WTC11 (cell line): ENCODE data around the gene SH2B3. TPM values are rescaled to one million over a fixed set of nuclear protein-coding genes. Genes with fewer than 3 reads are reported as not detected.
A peak's percentile ranks its signal among the peaks of the same experiment; 100 is the strongest.

Experiments used
- ATAC-seq: fragments of 200-7000 bp; cut with Tn5 transposase; 2 replicates; pipeline ENCODE4 v1.10.0; 2021; ENCODE audit warnings: mild to moderate bottlenecking, moderate library complexity
- CTCF ChIA-PET: fragments of 300-600 bp; sonication (Branson Sonifier 250); formaldehyde crosslinking; loops from one replicate; lab custom pipeline; 2021; ENCODE audit warnings: antibody characterized with exemption; lab: Charles Lee
- POLR2A ChIA-PET: fragments of 350-600 bp; sonication (Branson Sonifier 250); formaldehyde crosslinking; loops from one replicate; lab custom pipeline; 2021; ENCODE audit warnings: antibody characterized with exemption; lab: Charles Lee
- DNase-seq: peaks from one replicate; pipeline ENCODE4 v3.0.0; 2021; ENCODE audit warnings: low spot score
- H3K27ac Mint-ChIP-seq: 2 replicates; pipeline ENCODE4 v1.8.0; 2021; ENCODE audit warnings: mixed read lengths
- H3K27me3 Mint-ChIP-seq: 2 replicates; pipeline ENCODE4 v1.8.0; 2021; ENCODE audit warnings: low read depth, mild to moderate bottlenecking, moderate library complexity, mixed read lengths
- H3K36me3 Mint-ChIP-seq: 2 replicates; pipeline ENCODE4 v1.8.0; 2021; ENCODE audit warnings: mixed read lengths
- H3K4me1 Mint-ChIP-seq: 2 replicates; pipeline ENCODE4 v1.8.0; 2022; ENCODE audit warnings: mixed read lengths
- H3K4me3 Mint-ChIP-seq: 2 replicates; pipeline ENCODE4 v1.8.0; 2021; ENCODE audit warnings: mild to moderate bottlenecking, moderate library complexity, mixed read lengths
- H3K9me3 Mint-ChIP-seq: 2 replicates; pipeline ENCODE4 v1.8.0; 2021; ENCODE audit warnings: mixed read lengths
- ATF3 ChIP-seq: sonication (generic); formaldehyde crosslinking; conservative IDR thresholded peaks from 2 replicates; pipeline ENCODE4 v1.8.1; 2022; ENCODE audit warnings: mild to moderate bottlenecking, missing genetic modification reagents
- CBFB ChIP-seq: sonication (generic); formaldehyde crosslinking; IDR thresholded peaks from 2 replicates; pipeline ENCODE4 v1.8.1; 2022; ENCODE audit warnings: mild to moderate bottlenecking, low read depth, missing genetic modification reagents
- CREB1 ChIP-seq: sonication (generic); formaldehyde crosslinking; IDR thresholded peaks from 2 replicates; pipeline ENCODE4 v1.8.0; 2023; ENCODE audit warnings: mild to moderate bottlenecking, missing genetic modification reagents
- E2F4 ChIP-seq: sonication (generic); formaldehyde crosslinking; IDR thresholded peaks from 2 replicates; pipeline ENCODE4 v1.8.1; 2022; ENCODE audit warnings: low read depth, mild to moderate bottlenecking, moderate library complexity, missing genetic modification reagents, borderline replicate concordance
- ESRRA ChIP-seq: sonication (generic); formaldehyde crosslinking; IDR thresholded peaks from 2 replicates; pipeline ENCODE4 v1.8.1; 2022; ENCODE audit warnings: mild to moderate bottlenecking, missing genetic modification reagents, borderline replicate concordance
- HMGA2 ChIP-seq: fragments of 250-450 bp; sonication (Bioruptor Pico); IDR thresholded peaks from 2 replicates; pipeline ENCODE4 v1.4.0; 2021; ENCODE audit warnings: mild to moderate bottlenecking, moderate library complexity
- KAT7 ChIP-seq: sonication (generic); formaldehyde crosslinking; IDR thresholded peaks from 2 replicates; pipeline ENCODE4 v1.8.1; 2023; ENCODE audit warnings: missing genetic modification reagents, mild to moderate bottlenecking, borderline replicate concordance
- PRDM15 ChIP-seq: sonication (generic); formaldehyde crosslinking; IDR thresholded peaks from 2 replicates; pipeline ENCODE4 v1.8.0; 2022; ENCODE audit warnings: missing genetic modification reagents
- RELA ChIP-seq: sonication (generic); formaldehyde crosslinking; IDR thresholded peaks from 2 replicates; pipeline ENCODE4 v1.8.1; 2022; ENCODE audit warnings: missing genetic modification reagents, mild to moderate bottlenecking, borderline replicate concordance
- SMAD3 ChIP-seq: sonication (generic); formaldehyde crosslinking; IDR thresholded peaks from 2 replicates; pipeline ENCODE4 v1.8.0; 2022; ENCODE audit warnings: missing genetic modification reagents, mild to moderate bottlenecking, borderline replicate concordance
- TP53 ChIP-seq: sonication (generic); formaldehyde crosslinking; IDR thresholded peaks from 2 replicates; pipeline ENCODE4 v1.8.1; 2023; ENCODE audit warnings: mild to moderate bottlenecking, missing genetic modification reagents
- ZNF281 ChIP-seq: sonication (generic); formaldehyde crosslinking; IDR thresholded peaks from 2 replicates; pipeline ENCODE4 v1.8.0; 2023; ENCODE audit warnings: mild to moderate bottlenecking, missing genetic modification reagents
- ZNF671 ChIP-seq: fragments of 250-450 bp; sonication (Bioruptor Pico); IDR thresholded peaks from 2 replicates; pipeline ENCODE4 v1.8.0; 2021; ENCODE audit warnings: mild to moderate bottlenecking
- ZSCAN18 ChIP-seq: fragments of 250-450 bp; sonication (Bioruptor Pico); IDR thresholded peaks from 2 replicates; pipeline ENCODE4 v2.1.2; 2022; ENCODE audit warnings: mild to moderate bottlenecking, moderate library complexity
- total RNA-seq: library from RNA; stranded (reverse); gene quantifications from 3 replicates; pipeline ENCODE4 v1.2.3, GENCODE V29; 2021
- TF ChIP-seq, protein P1 (sequence below): sonication (generic); formaldehyde crosslinking; IDR thresholded peaks from 2 replicates; pipeline ENCODE4 v1.8.1; 2023; ENCODE audit warnings: mild to moderate bottlenecking, missing genetic modification reagents
- TF ChIP-seq, protein P2 (sequence below): sonication (generic); formaldehyde crosslinking; IDR thresholded peaks from 2 replicates; pipeline ENCODE4 v1.8.0; 2022; ENCODE audit warnings: mild to moderate bottlenecking, missing genetic modification reagents
- TF ChIP-seq, protein P3 (sequence below): fragments of 250-450 bp; sonication (Bioruptor Pico); IDR thresholded peaks from 2 replicates; pipeline ENCODE4 v1.9.0; 2021; ENCODE audit warnings: mild to moderate bottlenecking, borderline replicate concordance

Gene SH2B3
- total RNA-seq, 1 experiment from 2014 or later, result 31.8 TPM

- H3K4me3 Mint-ChIP-seq, result no peak overlapping the region
- ChIA-PET POLR2A (interaction anchor here (1.4 kb wide), 2 partner anchors 19 to 48 kb away, joined by 3 to 6 read pairs; no protein-coding TSS in a partner anchor), CTCF (interaction anchor here (0.9 to 6.0 kb wide), 11 partner anchors 10 to 82 kb away, joined by 3 to 116 read pairs (median 23); partner anchors contain the start of gene PHETA1)
- H3K9me3 Mint-ChIP-seq, result no peaks in the 10 kb centered on the region
- DNase-seq (no peak), ATAC-seq (no peak)
- H3K27me3 Mint-ChIP-seq, result no peaks in the 10 kb centered on the region
- TF ChIP-seq ZSCAN18 (CRISPR knock-in tag) (no peak), ESRRA (CRISPR knock-in tag) (no peak), CREB1 (no peak), ZNF671 (CRISPR knock-in tag) (no peak)
- H3K36me3 Mint-ChIP-seq, result peaks cover 65% of the 10 kb centered on the region
- H3K27ac Mint-ChIP-seq, result peak overlapping the region; percentile 92
- H3K4me1 Mint-ChIP-seq, result peaks cover 11% of the 10 kb centered on the region
These were observed 45.0 kb downstream of the SH2B3 start for GRCh38 chr12:111450676-111451075.

DNA sequence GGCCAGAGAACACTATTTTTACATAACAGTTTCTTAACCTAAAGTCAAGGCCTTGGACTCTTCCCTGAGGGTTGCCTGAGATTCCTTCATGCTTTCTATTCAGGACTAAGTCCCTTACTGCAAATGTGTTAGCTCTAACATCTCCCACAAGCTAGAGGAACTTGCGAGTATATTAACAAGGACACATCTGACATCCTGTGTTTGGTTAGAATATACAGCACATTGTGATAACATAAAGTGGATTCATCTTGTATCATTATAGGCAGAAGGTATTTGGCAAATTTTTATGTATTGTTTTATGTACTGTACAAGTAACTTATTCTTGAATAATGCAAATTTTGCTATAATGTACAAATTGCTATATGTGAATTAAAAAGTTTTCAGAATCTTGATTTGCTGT lies 45.5 kb downstream of the SH2B3 start:
- Mint-ChIP-seq H3K27me3 (no peaks in the 10 kb centered on the region), H3K9me3 (no peaks in the 10 kb centered on the region), H3K4me1 (peaks cover 5% of the 10 kb centered on the region), H3K27ac (peak overlapping the region; percentile 92; the same call in 1 of the 2 replicates), H3K4me3 (no peak overlapping the region), H3K36me3 (peaks cover 67% of the 10 kb centered on the region)
- POLR2A ChIA-PET, result interaction anchor here (0.6 to 1.4 kb wide), 2 partner anchors 44 to 48 kb away, joined by 3 read pairs; no protein-coding TSS in a partner anchor
- ATAC-seq, result no peak
- DNase-seq, result no peak
- CTCF ChIA-PET, result interaction anchor here (0.5 to 6.0 kb wide), 36 partner anchors 8 to 361 kb away, joined by 3 to 116 read pairs (median 5); partner anchors contain the start of genes ACAD10, BRAP and PHETA1
- TF ChIP-seq HMGA2 (CRISPR knock-in tag) (no peak), KAT7 (CRISPR knock-in tag) (no peak), RELA (CRISPR knock-in tag) (no peak), SMAD3 (CRISPR knock-in tag) (no peak), E2F4 (CRISPR knock-in tag) (no peak), CBFB (CRISPR knock-in tag) (no peak), ATF3 (CRISPR knock-in tag) (no peak), PRDM15 (no peak), ZNF281 (CRISPR knock-in tag) (no peak), TP53 (CRISPR knock-in tag) (no peak)
- TF ChIP-seq, protein P1, sequence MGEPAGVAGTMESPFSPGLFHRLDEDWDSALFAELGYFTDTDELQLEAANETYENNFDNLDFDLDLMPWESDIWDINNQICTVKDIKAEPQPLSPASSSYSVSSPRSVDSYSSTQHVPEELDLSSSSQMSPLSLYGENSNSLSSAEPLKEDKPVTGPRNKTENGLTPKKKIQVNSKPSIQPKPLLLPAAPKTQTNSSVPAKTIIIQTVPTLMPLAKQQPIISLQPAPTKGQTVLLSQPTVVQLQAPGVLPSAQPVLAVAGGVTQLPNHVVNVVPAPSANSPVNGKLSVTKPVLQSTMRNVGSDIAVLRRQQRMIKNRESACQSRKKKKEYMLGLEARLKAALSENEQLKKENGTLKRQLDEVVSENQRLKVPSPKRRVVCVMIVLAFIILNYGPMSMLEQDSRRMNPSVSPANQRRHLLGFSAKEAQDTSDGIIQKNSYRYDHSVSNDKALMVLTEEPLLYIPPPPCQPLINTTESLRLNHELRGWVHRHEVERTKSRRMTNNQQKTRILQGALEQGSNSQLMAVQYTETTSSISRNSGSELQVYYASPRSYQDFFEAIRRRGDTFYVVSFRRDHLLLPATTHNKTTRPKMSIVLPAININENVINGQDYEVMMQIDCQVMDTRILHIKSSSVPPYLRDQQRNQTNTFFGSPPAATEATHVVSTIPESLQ (CRISPR knock-in tag), result no peak
- TF ChIP-seq, protein P2, sequence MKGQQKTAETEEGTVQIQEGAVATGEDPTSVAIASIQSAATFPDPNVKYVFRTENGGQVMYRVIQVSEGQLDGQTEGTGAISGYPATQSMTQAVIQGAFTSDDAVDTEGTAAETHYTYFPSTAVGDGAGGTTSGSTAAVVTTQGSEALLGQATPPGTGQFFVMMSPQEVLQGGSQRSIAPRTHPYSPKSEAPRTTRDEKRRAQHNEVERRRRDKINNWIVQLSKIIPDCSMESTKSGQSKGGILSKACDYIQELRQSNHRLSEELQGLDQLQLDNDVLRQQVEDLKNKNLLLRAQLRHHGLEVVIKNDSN, result no peak
- TF ChIP-seq, protein P3, sequence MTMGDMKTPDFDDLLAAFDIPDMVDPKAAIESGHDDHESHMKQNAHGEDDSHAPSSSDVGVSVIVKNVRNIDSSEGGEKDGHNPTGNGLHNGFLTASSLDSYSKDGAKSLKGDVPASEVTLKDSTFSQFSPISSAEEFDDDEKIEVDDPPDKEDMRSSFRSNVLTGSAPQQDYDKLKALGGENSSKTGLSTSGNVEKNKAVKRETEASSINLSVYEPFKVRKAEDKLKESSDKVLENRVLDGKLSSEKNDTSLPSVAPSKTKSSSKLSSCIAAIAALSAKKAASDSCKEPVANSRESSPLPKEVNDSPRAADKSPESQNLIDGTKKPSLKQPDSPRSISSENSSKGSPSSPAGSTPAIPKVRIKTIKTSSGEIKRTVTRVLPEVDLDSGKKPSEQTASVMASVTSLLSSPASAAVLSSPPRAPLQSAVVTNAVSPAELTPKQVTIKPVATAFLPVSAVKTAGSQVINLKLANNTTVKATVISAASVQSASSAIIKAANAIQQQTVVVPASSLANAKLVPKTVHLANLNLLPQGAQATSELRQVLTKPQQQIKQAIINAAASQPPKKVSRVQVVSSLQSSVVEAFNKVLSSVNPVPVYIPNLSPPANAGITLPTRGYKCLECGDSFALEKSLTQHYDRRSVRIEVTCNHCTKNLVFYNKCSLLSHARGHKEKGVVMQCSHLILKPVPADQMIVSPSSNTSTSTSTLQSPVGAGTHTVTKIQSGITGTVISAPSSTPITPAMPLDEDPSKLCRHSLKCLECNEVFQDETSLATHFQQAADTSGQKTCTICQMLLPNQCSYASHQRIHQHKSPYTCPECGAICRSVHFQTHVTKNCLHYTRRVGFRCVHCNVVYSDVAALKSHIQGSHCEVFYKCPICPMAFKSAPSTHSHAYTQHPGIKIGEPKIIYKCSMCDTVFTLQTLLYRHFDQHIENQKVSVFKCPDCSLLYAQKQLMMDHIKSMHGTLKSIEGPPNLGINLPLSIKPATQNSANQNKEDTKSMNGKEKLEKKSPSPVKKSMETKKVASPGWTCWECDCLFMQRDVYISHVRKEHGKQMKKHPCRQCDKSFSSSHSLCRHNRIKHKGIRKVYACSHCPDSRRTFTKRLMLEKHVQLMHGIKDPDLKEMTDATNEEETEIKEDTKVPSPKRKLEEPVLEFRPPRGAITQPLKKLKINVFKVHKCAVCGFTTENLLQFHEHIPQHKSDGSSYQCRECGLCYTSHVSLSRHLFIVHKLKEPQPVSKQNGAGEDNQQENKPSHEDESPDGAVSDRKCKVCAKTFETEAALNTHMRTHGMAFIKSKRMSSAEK (CRISPR knock-in tag), result no peak
